Panc1 (cell line): Measurements from ENCODE around the gene ZNF474. TPM values are rescaled to one million over a fixed set of nuclear protein-coding genes. Genes with fewer than 3 reads are reported as not detected.
A peak's percentile ranks its signal among the peaks of the same experiment; 100 is the strongest.

Source experiments
- ATAC-seq: fragments of 200-7000 bp; cut with Tn5 transposase; 2 replicates; pipeline ENCODE4 v1.9.1; 2020; ENCODE audit warnings: mild to moderate bottlenecking, moderate library complexity
- Bru-seq: library from RNA; stranded (reverse); fragments of 400-500 nt; gene quantifications from one replicate; lab custom pipeline; 2021; lab: Mats Ljungman, UMichigan
- BruChase-seq, 2 experiments: library from RNA; stranded (reverse); fragments of 400-500 nt; gene quantifications; one replicate each; lab custom pipeline; 2021; lab: Mats Ljungman, UMichigan
- BruUV-seq: library from RNA; stranded (reverse); fragments of 400-500 nt; replicated peaks from 2 replicates; lab custom pipeline; 2021; lab: Mats Ljungman, UMichigan
- CTCF ChIA-PET: fragments of 300-600 bp; sonication (Branson Sonifier 250); formaldehyde crosslinking; loops from one replicate; lab custom pipeline; 2022; ENCODE audit warnings: antibody characterized with exemption; lab: Charles Lee
- POLR2A ChIA-PET: fragments of 300-600 bp; sonication (Branson Sonifier 250); formaldehyde crosslinking; loops from one replicate; lab custom pipeline; 2022; ENCODE audit warnings: antibody characterized with exemption; lab: Charles Lee
- DNase-seq: peaks from one replicate; pipeline ENCODE4 v3.0.0-alpha.2; 2010; ENCODE audit warnings: low read depth, low spot score
- H3K27ac ChIP-seq: 2 replicates; pipeline ENCODE4 v1.5.1; 2011; ENCODE audit warnings: mild to moderate bottlenecking, low read length, inconsistent platforms
- H3K27me3 ChIP-seq: fragments of 200-500 bp; sonication (Bioruptor generic); 2 replicates; pipeline ENCODE4 v1.6.0; 2014; ENCODE audit warnings: low read length, inconsistent platforms; ENCODE audit not compliant: control insufficient read depth, insufficient read depth
- H3K36me3 ChIP-seq: fragments of 200-500 bp; sonication (Bioruptor generic); 2 replicates; pipeline ENCODE4 v1.5.1; 2014; ENCODE audit warnings: inconsistent platforms, mild to moderate bottlenecking, low read length, moderate library complexity; ENCODE audit not compliant: control insufficient read depth, insufficient read depth
- H3K4me1 ChIP-seq: 2 replicates; pipeline ENCODE4 v1.5.1; 2011; ENCODE audit warnings: inconsistent platforms, mild to moderate bottlenecking, low read length, moderate library complexity; ENCODE audit not compliant: control insufficient read depth, insufficient read depth
- H3K4me3 ChIP-seq, 2 experiments: 2 replicates each; pipeline ENCODE4 v1.5.1; 2011 to 2012; ENCODE audit warnings: low read depth in 2 of 2, low read length in 2 of 2, mild to moderate bottlenecking in 2 of 2, inconsistent platforms in 1 of 2, moderate library complexity in 1 of 2
- H3K9me3 ChIP-seq: fragments of 200-500 bp; sonication (Bioruptor generic); 2 replicates; pipeline ENCODE4 v1.5.1; 2014; ENCODE audit warnings: low read depth, mild to moderate bottlenecking, inconsistent platforms, low read length, moderate library complexity; ENCODE audit not compliant: control insufficient read depth, insufficient read depth
- POLR2AphosphoS5 ChIP-seq: IDR thresholded peaks from 2 replicates; pipeline ENCODE4 v1.6.1; 2012; ENCODE audit warnings: mild to moderate bottlenecking, low read depth, low read length, moderate library complexity
- SIN3A ChIP-seq: IDR thresholded peaks from 2 replicates; pipeline ENCODE4 v1.6.1; 2012; ENCODE audit warnings: low read depth, mild to moderate bottlenecking, low read length, moderate library complexity, borderline replicate concordance; ENCODE audit not compliant: insufficient read depth
- TCF7L2 ChIP-seq: IDR thresholded peaks from 2 replicates; pipeline ENCODE4 v1.6.1; 2011; ENCODE audit warnings: mild to moderate bottlenecking, low read depth, low read length, inconsistent platforms
- in situ Hi-C: cut with HindIII; loops from 2 replicates; pipeline ENCODE4 v1.10.0; 2016; ENCODE audit warnings: low sequenced_read_pairs, low pct_unique_long_range_greater_than_20kb
- intact Hi-C: fragments of 100-400 bp; cut with micrococcal nuclease; formaldehyde crosslinking; loops from one replicate; pipeline ENCODE4 v1.10.0; 2022; ENCODE audit not compliant: unreplicated experiment
- long read RNA-seq: library from polyadenylated mRNA; unstranded; transcript quantifications from one replicate; pipeline ENCODE4 v2.0.0, GENCODE V29; 2021; ENCODE audit not compliant: unreplicated experiment
- polyA plus RNA-seq: library from polyadenylated mRNA; unstranded; fragments of >200 nt; gene quantifications from one replicate; pipeline ENCODE4 v1.2.1, GENCODE V29; 2012; ENCODE audit warnings: missing spikeins; ENCODE audit not compliant: insufficient read length
- total RNA-seq: library from RNA; stranded (reverse); gene quantifications from one replicate; pipeline ENCODE4 v1.2.1, GENCODE V29; 2021; ENCODE audit not compliant: unreplicated experiment
- TF ChIP-seq, protein P1 (sequence below), 2 experiments: IDR thresholded peaks; 2 replicates each; pipeline ENCODE4 v1.6.1; 2011 to 2012; ENCODE audit warnings: low read depth in 2 of 2, control low read depth in 1 of 2, low read length in 1 of 2, mild to moderate bottlenecking in 1 of 2, moderate library complexity in 1 of 2; ENCODE audit not compliant: insufficient read depth in 1 of 2
- TF ChIP-seq, protein P2 (sequence below): fragments of 450-650 bp; IDR thresholded peaks from 2 replicates; pipeline ENCODE4 v1.5.1; 2017; ENCODE audit warnings: mild to moderate bottlenecking

ZNF474 gene
- not detected for total RNA-seq
- not detected for polyA plus RNA-seq
- percentile 32 among the genes with signal in this experiment for Bru-seq, nascent RNA
- percentile 43 among the genes with signal in this experiment for BruChase-seq, experiment 1, labeled RNA remaining after a 2-hour chase
- percentile 34 among the genes with signal in this experiment for BruChase-seq, experiment 2, labeled RNA remaining after a 6-hour chase
- long read RNA-seq = 0 reads

DNA sequence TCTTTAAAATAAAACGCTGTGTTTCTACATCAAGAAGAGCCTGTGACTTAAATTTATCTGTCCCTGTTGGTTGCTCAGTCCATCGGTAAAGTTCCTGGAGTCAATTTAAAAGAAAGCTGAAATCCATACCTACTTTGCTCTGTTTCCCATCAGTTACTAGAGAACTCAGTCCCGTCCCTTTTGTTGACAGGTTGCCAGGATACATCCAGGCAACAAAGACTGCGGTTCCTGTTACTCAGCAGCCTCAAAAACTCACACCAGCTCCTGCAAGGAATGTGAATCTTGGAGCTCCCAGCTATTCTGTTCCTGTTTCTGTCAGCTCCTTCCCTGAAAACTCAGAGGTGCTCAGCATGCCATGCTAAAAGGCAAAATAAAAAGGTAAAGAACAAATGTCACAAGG is at the start of gene ZNF474:
ZNF474 (plus strand) TSS at position 241 of the 400 bp plus-strand sequence. CDS start 22,445 bp downstream, outside the sequence.
- Histone ChIP-seq H3K36me3 (no peaks in the 10 kb centered on the region), H3K4me1 (no peaks in the 10 kb centered on the region), H3K9me3 (no peaks in the 10 kb centered on the region), H3K27me3 (no peaks in the 10 kb centered on the region), H3K27ac (no peak within 1 kb of the TSS), H3K4me3 (no peak within 1 kb of the TSS)
- TF ChIP-seq, protein P1, sequence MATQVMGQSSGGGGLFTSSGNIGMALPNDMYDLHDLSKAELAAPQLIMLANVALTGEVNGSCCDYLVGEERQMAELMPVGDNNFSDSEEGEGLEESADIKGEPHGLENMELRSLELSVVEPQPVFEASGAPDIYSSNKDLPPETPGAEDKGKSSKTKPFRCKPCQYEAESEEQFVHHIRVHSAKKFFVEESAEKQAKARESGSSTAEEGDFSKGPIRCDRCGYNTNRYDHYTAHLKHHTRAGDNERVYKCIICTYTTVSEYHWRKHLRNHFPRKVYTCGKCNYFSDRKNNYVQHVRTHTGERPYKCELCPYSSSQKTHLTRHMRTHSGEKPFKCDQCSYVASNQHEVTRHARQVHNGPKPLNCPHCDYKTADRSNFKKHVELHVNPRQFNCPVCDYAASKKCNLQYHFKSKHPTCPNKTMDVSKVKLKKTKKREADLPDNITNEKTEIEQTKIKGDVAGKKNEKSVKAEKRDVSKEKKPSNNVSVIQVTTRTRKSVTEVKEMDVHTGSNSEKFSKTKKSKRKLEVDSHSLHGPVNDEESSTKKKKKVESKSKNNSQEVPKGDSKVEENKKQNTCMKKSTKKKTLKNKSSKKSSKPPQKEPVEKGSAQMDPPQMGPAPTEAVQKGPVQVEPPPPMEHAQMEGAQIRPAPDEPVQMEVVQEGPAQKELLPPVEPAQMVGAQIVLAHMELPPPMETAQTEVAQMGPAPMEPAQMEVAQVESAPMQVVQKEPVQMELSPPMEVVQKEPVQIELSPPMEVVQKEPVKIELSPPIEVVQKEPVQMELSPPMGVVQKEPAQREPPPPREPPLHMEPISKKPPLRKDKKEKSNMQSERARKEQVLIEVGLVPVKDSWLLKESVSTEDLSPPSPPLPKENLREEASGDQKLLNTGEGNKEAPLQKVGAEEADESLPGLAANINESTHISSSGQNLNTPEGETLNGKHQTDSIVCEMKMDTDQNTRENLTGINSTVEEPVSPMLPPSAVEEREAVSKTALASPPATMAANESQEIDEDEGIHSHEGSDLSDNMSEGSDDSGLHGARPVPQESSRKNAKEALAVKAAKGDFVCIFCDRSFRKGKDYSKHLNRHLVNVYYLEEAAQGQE (IDR thresholded peaks at IDR 0.05; ENCODE audit: insufficient read depth in 1 of 2, low read depth in 2 of 2, low read length in 1 of 2) = no peak
- TF ChIP-seq, protein P2, sequence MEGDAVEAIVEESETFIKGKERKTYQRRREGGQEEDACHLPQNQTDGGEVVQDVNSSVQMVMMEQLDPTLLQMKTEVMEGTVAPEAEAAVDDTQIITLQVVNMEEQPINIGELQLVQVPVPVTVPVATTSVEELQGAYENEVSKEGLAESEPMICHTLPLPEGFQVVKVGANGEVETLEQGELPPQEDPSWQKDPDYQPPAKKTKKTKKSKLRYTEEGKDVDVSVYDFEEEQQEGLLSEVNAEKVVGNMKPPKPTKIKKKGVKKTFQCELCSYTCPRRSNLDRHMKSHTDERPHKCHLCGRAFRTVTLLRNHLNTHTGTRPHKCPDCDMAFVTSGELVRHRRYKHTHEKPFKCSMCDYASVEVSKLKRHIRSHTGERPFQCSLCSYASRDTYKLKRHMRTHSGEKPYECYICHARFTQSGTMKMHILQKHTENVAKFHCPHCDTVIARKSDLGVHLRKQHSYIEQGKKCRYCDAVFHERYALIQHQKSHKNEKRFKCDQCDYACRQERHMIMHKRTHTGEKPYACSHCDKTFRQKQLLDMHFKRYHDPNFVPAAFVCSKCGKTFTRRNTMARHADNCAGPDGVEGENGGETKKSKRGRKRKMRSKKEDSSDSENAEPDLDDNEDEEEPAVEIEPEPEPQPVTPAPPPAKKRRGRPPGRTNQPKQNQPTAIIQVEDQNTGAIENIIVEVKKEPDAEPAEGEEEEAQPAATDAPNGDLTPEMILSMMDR = no peak
- TF ChIP-seq SIN3A = no peak
- no peak for TF ChIP-seq POLR2AphosphoS5
- no peak for TF ChIP-seq TCF7L2
- DNase-seq (peak; percentile 55), ATAC-seq (peak; percentile 70; the same call in 1 of the 2 replicates)
- intact Hi-C loops (no loop called here), in situ Hi-C loops (no loop called here)
- CTCF ChIA-PET = interaction anchor here (1.5 kb wide), 1 partner anchor 28 kb away, joined by 3 read pairs; no protein-coding TSS in a partner anchor
- POLR2A ChIA-PET = no interaction called here
- no TSS peak for BruUV-seq

DNA sequence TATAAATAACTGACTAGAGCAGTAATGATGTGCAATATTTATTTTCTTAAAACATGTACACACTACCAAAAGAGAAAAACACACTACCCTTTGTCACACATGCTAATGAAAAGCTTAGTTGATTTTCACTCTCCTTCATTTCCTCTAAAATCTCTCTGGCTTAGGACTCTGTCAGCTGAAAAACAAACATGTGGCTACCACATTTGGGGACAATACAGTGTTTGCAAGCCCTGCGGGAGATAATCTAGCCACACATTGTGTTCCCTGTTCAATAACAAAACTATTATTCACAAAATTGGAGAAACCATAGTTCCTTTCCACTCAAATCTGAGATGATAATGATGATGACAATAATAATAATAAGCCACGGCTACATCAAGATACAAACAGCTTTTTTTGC is 47.8 kb upstream of the ZNF474 start:
- intact Hi-C loops (no loop called here), in situ Hi-C loops (no loop called here)
- ChIA-PET CTCF (interaction anchor here (0.6 kb wide), 1 partner anchor 10 kb away, joined by 3 read pairs; no protein-coding TSS in a partner anchor), POLR2A (no interaction called here)
- Histone ChIP-seq H3K4me1 (peaks cover 3% of the 10 kb centered on the region; the same call in 1 of the 2 replicates), H3K27me3 (peaks cover 11% of the 10 kb centered on the region), H3K27ac (no peak overlapping the region), H3K9me3 (no peaks in the 10 kb centered on the region), H3K4me3 (no peak overlapping the region), H3K36me3 (no peaks in the 10 kb centered on the region)
- ATAC-seq (no peak), DNase-seq (no peak)
- TF ChIP-seq, protein P2 = no peak
- no peak for TF ChIP-seq POLR2AphosphoS5
- TF ChIP-seq TCF7L2 = no peak
- TF ChIP-seq, protein P1 (IDR thresholded peaks at IDR 0.05; ENCODE audit: insufficient read depth in 1 of 2, low read depth in 2 of 2, low read length in 1 of 2) = no peak
- no peak for TF ChIP-seq SIN3A
- BruUV-seq = no TSS peak
